Urinary bladder (tissue), 4 donors: Measurements from ENCODE around the gene EVA1C. TPM values are rescaled to one million over a fixed set of nuclear protein-coding genes. Genes with fewer than 3 reads are reported as not detected.
"Not testable (repeated sequence)": the region's sequence is repeated elsewhere in the genome, so short reads cannot be mapped to it uniquely, and the experiment has no call there.

Source experiments
- DNase-seq: peaks from one replicate; pipeline ENCODE4 v3.0.0-alpha.2; 2015; ENCODE audit errors: extremely low spot score
- H3K27ac ChIP-seq: one replicate; pipeline ENCODE4 v1.5.1; 2013; ENCODE audit warnings: low read depth, mild to moderate bottlenecking, moderate library complexity
- H3K36me3 ChIP-seq: one replicate; pipeline ENCODE4 v1.6.1; 2013; ENCODE audit warnings: mild to moderate bottlenecking, moderate library complexity; ENCODE audit not compliant: insufficient read depth
- H3K4me1 ChIP-seq: one replicate; pipeline ENCODE4 v1.6.1; 2013; ENCODE audit warnings: mild to moderate bottlenecking, moderate library complexity; ENCODE audit not compliant: insufficient read depth
- H3K4me3 ChIP-seq: one replicate; pipeline ENCODE4 v1.5.1; 2013; ENCODE audit warnings: low read depth, low read length
- WGBS: extraction: QIAGEN DNeasy Blood & Tissue Kit; methylation state at CpG from one replicate; pipeline ENCODE4 v1.1.7; 2013; 5-methylcytosine and 5-hydroxymethylcytosine counted together
- polyA plus RNA-seq: library from polyadenylated mRNA; stranded (reverse); fragments of 200-250 nt; gene quantifications from one replicate; pipeline ENCODE4 v1.2.3, GENCODE V29; 2013
- small RNA-seq: library from RNA; depleted of rRNA; stranded (forward); fragments of <200 nt; gene quantifications from one replicate; pipeline ENCODE3, GENCODE V24; 2014
- total RNA-seq: library from RNA; depleted of rRNA; stranded (reverse); fragments of >200 nt; gene quantifications from one replicate; pipeline ENCODE4 v1.2.3, GENCODE V29; 2014
- donor health status: healthy with polysubstance abuse.
- donor health status: healthy.

Gene EVA1C
- total and polyA plus RNA-seq, 2 donors = 5.7 to 35.2 TPM

- Histone ChIP-seq H3K27ac (no peak overlapping the region), H3K36me3 (no peaks in the 10 kb centered on the region), H3K4me1 (no peaks in the 10 kb centered on the region), H3K4me3 (no peak overlapping the region)
- 94% methylated on average over 4 of the region's 4 CpGs for WGBS
- no peak for DNase-seq
Measured at GRCh38 chr21:32554832-32555638, 142.5 kb downstream of the EVA1C start.

DNA sequence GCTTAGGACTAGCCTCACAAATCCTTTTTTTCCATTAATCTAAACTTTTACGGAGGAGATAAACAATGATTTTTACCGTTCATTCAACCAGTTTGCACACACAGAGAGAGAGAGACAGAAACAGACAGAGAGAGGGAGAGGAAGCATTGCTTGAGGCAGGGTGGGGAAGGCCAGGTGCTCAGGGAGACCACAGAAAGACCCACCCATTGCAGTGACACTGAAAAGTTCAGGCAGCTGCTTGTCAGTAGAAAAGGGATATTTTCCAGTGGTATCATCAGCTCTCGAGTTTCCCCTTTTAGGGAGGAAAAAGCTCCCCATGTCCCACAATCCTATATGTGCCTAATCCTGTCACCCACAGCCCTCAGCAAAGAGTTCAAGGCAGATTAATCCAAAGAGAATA, 145.6 kb downstream of the EVA1C start:
- H3K4me1 ChIP-seq = no peaks in the 10 kb centered on the region
- no peak overlapping the region for H3K4me3 ChIP-seq
- no peak overlapping the region for H3K27ac ChIP-seq
- no peak for DNase-seq
- no peaks in the 10 kb centered on the region for H3K36me3 ChIP-seq
- 55% methylated on average over 3 of the region's 3 CpGs for WGBS

GRCh38 chr21:32559006-32559610, 146.6 kb downstream of the EVA1C start:
- H3K4me3 ChIP-seq = no peak overlapping the region
- no peaks in the 10 kb centered on the region for H3K36me3 ChIP-seq
- H3K4me1 ChIP-seq = no peaks in the 10 kb centered on the region
- WGBS = 84% methylated on average over 6 of the region's 6 CpGs
- no peak for DNase-seq
- no peak overlapping the region for H3K27ac ChIP-seq

DNA sequence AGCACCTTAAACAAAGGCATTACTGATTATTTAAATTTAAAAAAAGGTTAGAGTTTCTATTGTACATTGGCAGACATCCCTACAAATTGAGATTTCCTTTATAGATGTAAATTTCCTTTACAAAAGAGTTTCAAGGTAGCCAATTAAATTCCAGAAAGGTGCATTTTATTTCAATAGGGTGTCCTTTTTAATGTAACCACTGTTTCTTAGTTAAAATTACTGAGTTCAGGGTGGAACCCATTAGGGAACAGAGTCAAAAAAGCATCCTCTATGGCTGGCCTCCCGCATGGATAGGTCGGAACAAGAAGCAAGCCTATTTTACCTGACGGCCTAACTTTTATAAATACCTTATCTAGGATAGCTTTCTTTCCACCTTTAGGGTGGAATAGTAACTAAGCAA, 148.4 kb downstream of the EVA1C start:
- 91% methylated on average over 3 of the region's 3 CpGs for WGBS

GRCh38 chr21:32561476-32561875, 149.0 kb downstream of the EVA1C start:
- not testable (repeated sequence) for H3K27ac ChIP-seq
- WGBS = 65% methylated on average over 1 of the region's 1 CpG

More for the DNA sequence above, 148.4 kb downstream of the EVA1C start:
- H3K4me1 ChIP-seq = no peaks in the 10 kb centered on the region
- H3K36me3 ChIP-seq = no peaks in the 10 kb centered on the region
- H3K27ac ChIP-seq = no peak overlapping the region
- DNase-seq = no peak
- no peak overlapping the region for H3K4me3 ChIP-seq

DNA sequence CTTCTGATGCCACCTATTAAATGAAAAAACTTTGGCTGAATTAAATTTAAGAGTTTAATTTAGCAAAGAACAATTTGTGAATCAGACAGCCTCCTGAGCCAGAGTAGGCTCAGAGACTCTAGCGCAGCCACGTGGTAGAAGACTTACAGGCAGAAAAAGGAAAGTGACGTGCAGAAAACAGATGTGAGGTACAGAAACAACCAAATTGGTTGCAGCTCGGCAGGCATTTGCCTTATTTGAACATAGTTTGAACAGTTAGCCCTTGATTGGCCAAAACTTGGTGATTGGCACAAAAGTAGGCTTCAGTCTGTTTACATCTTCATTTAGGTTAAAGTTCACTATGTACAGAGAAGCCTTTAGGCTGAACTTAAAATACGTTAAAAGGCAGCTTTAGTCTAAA, 149.9 kb downstream of the EVA1C start:
- DNase-seq = no peak
- Histone ChIP-seq H3K36me3 (no peaks in the 10 kb centered on the region), H3K27ac (no peak overlapping the region), H3K4me3 (no peak overlapping the region), H3K4me1 (no peaks in the 10 kb centered on the region)
- WGBS = 49% methylated on average over 5 of the region's 5 CpGs

More at GRCh38 chr21:32561476-32561875, 149.0 kb downstream of the EVA1C start:
- not testable (repeated sequence) for DNase-seq, H3K4me1 ChIP-seq, H3K36me3 ChIP-seq, H3K4me3 ChIP-seq

DNA sequence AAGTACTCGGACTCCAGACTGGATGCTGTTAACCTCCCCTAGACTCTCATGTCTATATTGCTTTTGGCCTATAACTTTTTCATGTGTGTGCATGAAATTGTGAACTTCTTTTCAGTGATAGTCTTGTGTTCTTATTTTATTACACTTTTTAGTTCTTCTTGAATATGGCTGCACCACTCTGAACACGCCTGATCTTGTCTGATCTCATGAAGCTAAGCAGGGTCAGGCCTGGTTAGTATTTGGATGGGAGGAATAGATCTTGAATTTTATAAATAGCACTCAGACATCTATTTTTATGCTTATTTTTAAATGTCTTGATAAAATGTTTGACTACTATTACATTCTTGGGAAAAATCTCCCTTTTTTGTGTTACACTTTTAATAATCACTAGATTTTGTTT, 150.4 kb downstream of the EVA1C start:
- WGBS = 89% methylated on average over 2 of the region's 2 CpGs
- H3K36me3 ChIP-seq = no peaks in the 10 kb centered on the region
- DNase-seq = no peak
- no peaks in the 10 kb centered on the region for H3K4me1 ChIP-seq
- H3K27ac ChIP-seq = peak overlapping the region; percentile 38
- H3K4me3 ChIP-seq = no peak overlapping the region

Small RNA genes lying within 50 kb of the gene (small RNA-seq; reads per million reads assigned to genes)
- gene RF00438 (not detected), gene RNA5SP490 (not detected), gene SNORA80A (43.5 reads per million, percentile 96 among the genes with 10 or more reads in this experiment)

Other genes with a start within 250 kb of the EVA1C start
- 11.6 TPM for gene MIS18A, start 133.7 kb upstream of the EVA1C start, total RNA-seq
- gene MIS18A, start 133.7 kb upstream of the EVA1C start, polyA plus RNA-seq = 7.0 TPM
- gene MRAP, start 113.9 kb upstream of the EVA1C start, total RNA-seq = not detected
- 4.0 TPM for gene MRAP, start 113.9 kb upstream of the EVA1C start, polyA plus RNA-seq
- gene URB1, start 19.7 kb upstream of the EVA1C start, total RNA-seq = 14.5 TPM
- gene URB1, start 19.7 kb upstream of the EVA1C start, polyA plus RNA-seq = 9.2 TPM
- 0.53 TPM for gene TCP10L, start 172.8 kb downstream of the EVA1C start, total RNA-seq
- gene TCP10L, start 172.8 kb downstream of the EVA1C start, polyA plus RNA-seq = 0.76 TPM
- 16.7 TPM for gene CFAP298, start 199.7 kb downstream of the EVA1C start, total RNA-seq
- gene CFAP298, start 199.7 kb downstream of the EVA1C start, polyA plus RNA-seq = 39.4 TPM